GF-D8 (cell line): ENCODE results near the gene SSBP2.
"Not testable (repeated sequence)": the region's sequence is repeated elsewhere in the genome, so short reads cannot be mapped to it uniquely, and the experiment has no call there.

ENCODE experiments used
- DNase-seq: peaks from one replicate; lab custom pipeline; 2025; lab: John Stamatoyannopoulos, UW

Gene SSBP2

DNA sequence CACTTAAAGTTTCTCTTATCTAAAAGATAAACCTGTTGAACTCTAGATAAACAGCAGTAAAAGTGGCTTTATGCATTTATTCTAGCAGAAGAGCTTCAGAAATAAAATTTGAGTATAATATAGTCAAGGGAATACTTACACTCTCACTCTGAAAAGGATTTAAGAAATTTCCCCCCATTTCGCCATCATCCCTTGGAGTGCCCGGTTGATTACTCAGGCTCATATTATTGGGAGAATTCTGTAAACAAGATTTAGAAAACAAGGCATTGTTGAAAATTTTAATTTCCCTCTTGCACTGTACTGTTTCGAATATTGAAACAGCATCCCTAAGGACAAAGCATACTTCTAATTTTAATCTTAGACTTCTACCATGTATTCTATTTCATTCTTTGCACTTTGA lies 322.5 kb downstream of the SSBP2 start:
- DNase-seq, result no peak

- no peak for DNase-seq
These were observed 323.3 kb downstream of the SSBP2 start for GRCh38 chr5:81427566-81427965.

DNA sequence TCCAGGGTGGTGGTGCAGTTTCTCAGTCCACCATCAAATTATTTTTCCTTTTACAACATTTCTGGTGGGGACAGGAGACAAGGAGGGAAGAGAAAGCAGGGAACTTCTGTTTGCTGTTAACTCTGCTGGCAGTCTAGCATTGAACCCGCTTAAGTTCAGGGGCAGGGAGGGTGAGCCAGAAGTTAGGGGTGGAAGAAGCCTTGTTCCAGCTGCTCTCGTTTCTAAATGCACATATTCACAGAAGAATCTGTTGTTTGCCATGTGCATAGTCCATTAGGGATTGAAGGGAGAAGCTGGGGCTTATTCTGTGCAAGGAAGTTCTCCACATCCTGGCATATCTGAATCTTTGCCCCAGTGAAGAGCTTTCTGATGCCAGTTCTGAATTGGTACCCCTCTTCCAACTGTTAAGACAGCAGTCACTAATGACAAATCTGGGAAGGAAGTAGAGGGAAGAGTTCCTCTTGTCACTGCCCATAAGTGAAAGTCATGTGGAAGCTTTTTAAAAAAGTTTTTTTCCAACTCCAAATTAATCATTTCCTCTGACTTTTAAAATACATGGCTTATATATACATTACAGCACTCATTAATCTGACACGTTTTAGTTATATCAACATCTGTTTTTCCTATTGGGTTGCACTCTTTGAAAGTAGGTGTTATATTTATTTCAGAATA lies 324.4 kb downstream of the SSBP2 start:
- no peak for DNase-seq

- no peak for DNase-seq
These were observed 325.3 kb downstream of the SSBP2 start for GRCh38 chr5:81425569-81425968.

- no peak for DNase-seq
These were observed 326.2 kb downstream of the SSBP2 start for GRCh38 chr5:81424728-81425127.

GRCh38 chr5:81422671-81423070 lies 328.2 kb downstream of the SSBP2 start:
- no peak for DNase-seq

- DNase-seq, result no peak
These were observed 330.7 kb downstream of the SSBP2 start for GRCh38 chr5:81420039-81420667.

DNA sequence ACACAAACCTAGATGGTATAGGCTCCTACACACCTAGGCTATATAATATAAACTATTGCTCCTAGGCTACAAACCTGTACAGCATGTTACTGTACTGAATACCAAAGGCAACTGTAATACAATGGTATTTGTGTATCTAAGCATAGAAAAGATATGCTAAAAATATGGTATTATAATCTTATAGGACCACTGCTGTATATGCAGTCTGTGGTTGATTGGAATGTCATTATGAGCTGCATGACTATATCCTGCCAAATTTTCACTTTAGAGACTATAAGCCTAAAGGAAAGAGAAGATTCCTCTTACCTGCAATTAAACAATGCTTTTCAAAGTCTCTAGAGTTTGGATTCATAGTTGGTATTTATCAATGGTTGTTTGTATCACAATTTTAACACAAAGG lies 332.3 kb downstream of the SSBP2 start:
- no peak for DNase-seq

DNA sequence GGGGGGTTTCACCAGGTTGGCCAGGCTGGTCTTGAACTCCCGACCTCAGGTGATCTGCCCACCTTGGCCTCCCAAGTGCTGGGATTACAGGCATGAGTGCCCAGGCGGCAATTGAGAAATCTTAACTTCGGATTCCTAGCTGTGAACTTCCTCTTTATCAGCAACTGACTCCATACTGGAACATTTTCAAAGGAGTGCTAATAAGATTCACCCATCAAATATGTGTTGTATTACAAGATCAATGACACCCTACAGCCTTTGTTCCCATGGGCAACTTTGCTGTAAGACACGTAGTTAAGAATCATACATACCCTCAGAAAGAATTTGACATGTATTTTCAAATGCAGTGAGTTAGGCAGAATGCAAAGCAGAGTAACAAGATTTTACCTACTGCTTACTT lies 333.8 kb downstream of the SSBP2 start:
- no peak for DNase-seq

GRCh38 chr5:81409896-81410295 lies 341.0 kb downstream of the SSBP2 start:
- no peak for DNase-seq

DNA sequence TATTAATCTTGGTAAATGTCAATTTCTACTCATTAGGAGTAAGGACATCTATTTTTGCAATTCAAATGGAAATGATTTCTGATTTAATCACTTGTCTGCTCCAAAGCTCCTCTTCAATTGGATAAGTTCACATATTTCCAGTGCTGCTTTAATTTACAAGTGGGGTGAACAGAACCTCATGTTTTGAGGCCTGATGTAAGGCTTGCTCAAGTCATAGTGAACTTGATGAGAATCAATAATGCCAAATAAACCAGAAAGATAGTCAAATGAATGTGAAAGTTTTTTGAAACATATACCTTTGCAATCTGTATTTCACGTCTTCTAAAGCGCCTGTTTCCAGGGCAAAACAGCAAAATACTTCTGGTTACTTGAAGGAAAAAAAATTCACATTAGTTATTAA lies 341.5 kb downstream of the SSBP2 start:
- DNase-seq, result no peak

GRCh38 chr5:81408496-81408895 lies 342.4 kb downstream of the SSBP2 start:
- DNase-seq, result no peak

GRCh38 chr5:81407811-81408210 lies 343.1 kb downstream of the SSBP2 start:
- not testable (repeated sequence) for DNase-seq

DNA sequence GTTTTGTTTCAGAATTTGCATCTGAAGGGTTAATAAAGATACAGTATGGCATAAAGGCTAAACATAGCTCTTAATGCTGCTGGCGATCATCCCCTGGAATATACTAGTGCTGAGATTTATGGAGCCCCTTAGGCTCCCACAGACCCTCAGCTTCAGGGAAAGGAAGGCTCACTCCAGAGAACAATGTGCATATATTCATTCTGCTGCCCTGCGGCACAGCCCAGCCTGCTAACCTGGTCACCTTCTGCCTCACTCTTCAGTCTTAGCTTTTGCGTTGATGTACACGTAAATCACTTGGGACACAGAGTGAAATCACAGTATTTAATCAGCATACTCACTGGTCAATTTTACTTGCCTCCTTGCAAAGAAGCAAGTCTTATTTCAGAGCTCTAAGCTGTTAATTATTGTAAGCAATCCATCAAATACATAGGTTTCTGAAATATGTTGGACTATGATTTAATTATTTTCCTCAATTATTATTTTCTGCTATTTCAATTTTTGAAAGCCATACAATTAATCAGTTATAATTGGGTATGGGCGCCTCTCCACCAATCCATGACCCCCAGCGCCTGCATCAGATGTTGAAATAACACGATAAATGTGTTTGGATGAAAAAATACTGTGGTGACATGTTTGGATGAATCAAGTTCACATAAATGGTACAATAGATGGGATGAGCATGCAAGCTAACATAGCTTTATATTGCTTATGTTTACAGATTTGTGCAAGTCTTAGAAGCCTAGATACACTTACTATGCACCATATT lies 345.6 kb downstream of the SSBP2 start:
- no peak for DNase-seq

- no peak for DNase-seq
These were observed 348.5 kb downstream of the SSBP2 start for GRCh38 chr5:81402192-81402930.

DNA sequence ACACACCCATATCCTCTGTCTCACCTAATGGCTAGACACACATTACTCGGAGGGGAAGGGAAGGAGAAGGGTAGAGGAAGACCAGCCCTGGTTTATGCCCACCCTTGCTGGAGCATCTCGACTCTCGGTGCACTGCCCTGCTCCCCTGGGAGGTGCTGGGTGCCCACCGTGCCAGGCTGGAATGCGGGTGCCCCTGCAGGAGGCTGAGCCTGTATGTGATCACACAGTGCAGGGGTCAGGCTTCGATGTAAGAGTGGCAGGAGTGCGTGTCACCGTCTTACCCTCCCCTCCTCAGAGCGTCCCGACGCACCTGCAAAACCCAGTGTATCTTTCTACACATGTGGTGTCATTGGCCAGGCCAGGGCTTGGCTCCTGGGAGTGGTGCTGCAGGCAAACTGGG lies 349.6 kb downstream of the SSBP2 start:
- no peak for DNase-seq

GRCh38 chr5:81400375-81400774 lies 350.5 kb downstream of the SSBP2 start:
- DNase-seq, result no peak

DNA sequence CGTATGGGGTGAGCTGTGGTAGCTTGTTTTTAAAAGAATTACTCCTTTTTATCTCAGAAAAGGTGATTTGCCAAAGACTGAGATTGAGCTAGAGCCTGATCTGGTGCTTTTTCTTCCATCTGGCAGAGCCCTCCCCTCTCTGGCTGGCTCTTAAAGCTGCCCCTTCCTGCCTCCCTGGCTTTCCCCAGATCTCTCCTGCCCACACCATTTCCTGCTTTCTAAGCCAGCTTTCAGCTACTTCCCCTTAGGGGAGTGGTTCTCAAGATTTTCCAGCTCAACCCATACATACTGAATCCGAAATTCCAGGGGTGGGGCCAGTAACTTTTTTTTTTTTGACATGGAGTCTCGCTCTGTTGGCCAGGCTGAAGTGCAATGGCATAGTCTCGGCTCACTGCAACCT lies 352.2 kb downstream of the SSBP2 start:
- DNase-seq, result no peak

GRCh38 chr5:81397176-81397575 lies 353.7 kb downstream of the SSBP2 start:
- no peak for DNase-seq

- no peak for DNase-seq
These were observed 355.6 kb downstream of the SSBP2 start for GRCh38 chr5:81395262-81395661.

- no peak for DNase-seq
These were observed 356.8 kb downstream of the SSBP2 start, which contains the start of gene ACOT12 for GRCh38 chr5:81393783-81394718. Gene ACOT12, minus strand, starts transcription at chr5:81394134. Its CDS starts 20 bp downstream, at chr5:81394114.
